Epithelial cell of proximal tubule (primary cell): Measurements from ENCODE around the gene CHD9. TPM values are rescaled to one million over a fixed set of nuclear protein-coding genes. Genes with fewer than 3 reads are reported as not detected.

Source experiments
- DNase-seq: peaks from one replicate; pipeline ENCODE4 v3.0.0-alpha.2; 2011; ENCODE audit warnings: low read depth
- H3K4me3 ChIP-seq: 2 replicates; pipeline ENCODE4 v1.5.1; 2011; ENCODE audit warnings: low read depth, mild to moderate bottlenecking, low read length
- CTCF ChIP-seq: conservative IDR thresholded peaks from 2 replicates; pipeline ENCODE4 v1.5.1; 2012; ENCODE audit warnings: low read depth, mild to moderate bottlenecking, low read length
- total RNA-seq: library from RNA; depleted of rRNA; stranded (reverse); fragments of >200 nt; gene quantifications from 2 replicates; pipeline ENCODE4 v1.2.3, GENCODE V29; 2015

The CHD9 gene
- total RNA-seq, 1 donor from 2014 or later: 14.6 TPM

- TF ChIP-seq CTCF: peak; percentile 68
- H3K4me3 ChIP-seq: peak overlapping the region; percentile 60
Observed at GRCh38 chr16:53207810-53208752, 153.3 kb downstream of the CHD9 start.

GRCh38 chr16:53209429-53209828, 154.6 kb downstream of the CHD9 start:
- TF ChIP-seq CTCF: no peak
- peak overlapping the region; percentile 60 for H3K4me3 ChIP-seq
- DNase-seq: no peak

More at GRCh38 chr16:53207810-53208752, 153.3 kb downstream of the CHD9 start:
- DNase-seq: peak; percentile 67

- DNase-seq: no peak
- TF ChIP-seq CTCF: no peak
- peak overlapping the region; percentile 60 for H3K4me3 ChIP-seq
Observed at GRCh38 chr16:53209877-53210276, 155.1 kb downstream of the CHD9 start.

- DNase-seq: no peak
- peak overlapping the region; percentile 60 for H3K4me3 ChIP-seq
- TF ChIP-seq CTCF: no peak
Observed at GRCh38 chr16:53211253-53211652, 156.5 kb downstream of the CHD9 start.

- H3K4me3 ChIP-seq: no peak overlapping the region
- no peak for TF ChIP-seq CTCF
- DNase-seq: no peak
Observed at GRCh38 chr16:53212893-53213223, 158.1 kb downstream of the CHD9 start.

- no peak overlapping the region for H3K4me3 ChIP-seq
- TF ChIP-seq CTCF: no peak
- DNase-seq: no peak
Observed at GRCh38 chr16:53213542-53213941, 158.8 kb downstream of the CHD9 start.

GRCh38 chr16:53216798-53217197, 162.0 kb downstream of the CHD9 start:
- DNase-seq: no peak
- H3K4me3 ChIP-seq: no peak overlapping the region
- TF ChIP-seq CTCF: no peak
